Stimulated activated CD8-positive, alpha-beta memory T cell treated with anti-CD3 and anti-CD28 coated beads, Interleukin-7, amount 100 ng/mL, for 4 hours (primary cell): ENCODE data around the gene C2orf92.
A peak's percentile ranks its signal among the peaks of the same experiment; 100 is the strongest.

ENCODE experiments used
- DNase-seq, 2 donors: peaks; one replicate each; pipeline ENCODE4 v3.0.0-alpha.2; 2020; ENCODE audit warnings: low read depth in 2 of 2

The C2orf92 gene

DNA sequence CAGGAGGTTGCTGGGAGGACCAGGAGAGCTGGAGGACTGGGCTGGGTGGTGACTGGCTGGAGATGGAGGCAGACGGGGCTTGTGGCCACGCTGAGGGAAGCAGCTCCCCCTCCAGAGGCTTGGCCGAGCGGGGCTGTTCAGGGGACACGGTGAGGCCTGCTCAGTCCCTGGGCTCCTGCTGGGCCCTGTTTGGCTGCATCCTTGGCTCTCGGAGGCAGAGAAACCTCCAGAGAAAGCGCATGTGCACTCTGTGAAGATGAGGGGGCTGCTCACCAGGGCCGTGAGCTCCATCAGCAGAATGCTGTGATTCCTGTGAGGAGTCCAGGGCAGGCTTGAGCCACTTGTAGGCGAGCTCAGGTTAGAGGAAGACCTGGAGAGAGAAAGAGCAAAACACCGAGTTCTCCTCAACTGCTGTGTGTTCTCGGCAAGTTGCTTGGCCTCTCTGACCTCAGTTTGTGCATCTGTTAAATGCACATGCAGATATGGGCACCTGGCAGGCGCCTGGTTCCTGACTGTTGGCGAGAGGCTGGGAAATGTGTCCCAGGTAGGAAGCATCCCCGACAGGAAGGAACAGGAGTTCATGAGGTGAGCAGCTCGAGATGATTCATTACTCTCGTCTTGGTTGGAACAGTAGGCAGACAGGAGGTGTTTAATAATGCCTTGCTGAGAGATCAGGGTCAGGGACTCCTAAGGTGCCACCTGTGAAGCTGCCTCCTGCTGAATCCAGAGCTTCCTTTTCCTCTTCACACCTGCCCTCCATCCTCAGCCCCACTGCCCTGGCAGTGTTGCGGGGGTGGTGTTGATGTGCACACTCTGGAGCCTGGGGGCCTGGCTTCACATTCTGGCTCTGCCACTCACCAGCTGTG is 44.8 kb downstream of the C2orf92 start:
- DNase-seq: no peak

DNA sequence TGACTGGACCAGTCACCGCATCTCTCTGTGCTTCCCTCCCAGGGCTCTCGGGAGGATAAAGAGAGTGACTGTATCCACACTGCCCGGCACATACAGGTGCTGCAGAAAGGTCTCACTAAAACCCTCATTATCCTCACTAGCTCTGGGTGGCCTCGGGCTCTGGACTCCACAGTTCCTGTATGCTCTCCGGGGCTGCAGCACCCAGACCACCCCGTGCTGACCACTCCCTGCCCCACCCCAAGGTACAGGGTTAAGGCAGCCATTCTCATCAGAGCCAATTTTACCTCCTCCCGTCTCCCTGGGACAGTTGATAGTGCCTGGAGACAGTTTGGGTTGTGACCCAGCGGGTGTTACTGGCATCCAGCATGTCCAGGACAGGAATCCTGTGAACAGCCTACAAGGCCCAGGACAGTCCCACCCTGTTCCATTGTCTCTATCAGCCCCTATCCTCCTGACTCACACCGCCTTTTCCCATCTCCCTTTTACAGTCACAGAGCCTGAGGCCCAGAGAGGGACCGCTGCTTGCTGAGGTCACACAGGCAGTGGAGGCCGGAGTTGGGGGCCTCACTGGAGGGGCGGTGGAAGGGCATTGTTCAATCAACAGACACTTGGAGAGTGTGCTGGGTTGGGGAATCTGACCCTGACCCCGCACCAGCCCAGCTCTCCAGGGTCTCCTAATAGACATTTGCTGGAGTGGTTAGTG is 45.6 kb downstream of the C2orf92 start:
- no peak for DNase-seq

DNA sequence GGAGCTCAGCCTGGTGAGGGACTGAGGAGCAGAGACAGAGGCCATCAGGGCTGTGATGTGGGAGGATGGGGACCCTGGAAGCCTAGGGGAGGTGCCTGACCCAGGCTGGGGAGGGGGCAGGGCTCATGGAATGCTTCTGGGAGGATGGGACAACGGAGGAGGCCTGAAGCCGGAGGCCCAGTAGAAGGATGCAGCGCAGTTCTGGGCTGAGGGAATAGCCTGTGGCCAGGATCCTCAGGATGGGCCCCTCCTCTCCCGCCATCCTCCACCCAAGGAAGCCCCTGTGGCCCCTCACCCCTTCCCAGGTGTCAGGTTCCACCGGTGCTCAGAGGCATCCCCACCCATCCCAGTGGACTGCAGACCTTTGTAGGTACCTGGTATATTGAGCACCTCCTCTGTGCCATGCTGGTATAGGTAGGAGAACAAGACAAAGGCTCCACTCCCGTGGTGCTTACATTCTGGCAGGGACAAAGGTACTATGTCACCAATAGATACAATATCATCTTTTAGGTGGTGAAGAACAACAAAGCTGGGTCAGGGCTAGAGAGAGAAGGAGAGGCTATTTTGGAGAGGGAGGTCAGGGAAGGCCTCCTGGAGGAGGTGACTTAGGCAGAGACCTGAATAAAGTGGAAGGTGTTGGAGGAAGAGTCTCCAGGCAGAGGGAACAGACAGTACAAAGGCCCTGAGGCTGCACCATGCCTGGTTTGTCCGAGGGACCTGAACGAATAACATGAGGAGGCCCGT is 46.6 kb downstream of the C2orf92 start:
- DNase-seq: no peak

DNA sequence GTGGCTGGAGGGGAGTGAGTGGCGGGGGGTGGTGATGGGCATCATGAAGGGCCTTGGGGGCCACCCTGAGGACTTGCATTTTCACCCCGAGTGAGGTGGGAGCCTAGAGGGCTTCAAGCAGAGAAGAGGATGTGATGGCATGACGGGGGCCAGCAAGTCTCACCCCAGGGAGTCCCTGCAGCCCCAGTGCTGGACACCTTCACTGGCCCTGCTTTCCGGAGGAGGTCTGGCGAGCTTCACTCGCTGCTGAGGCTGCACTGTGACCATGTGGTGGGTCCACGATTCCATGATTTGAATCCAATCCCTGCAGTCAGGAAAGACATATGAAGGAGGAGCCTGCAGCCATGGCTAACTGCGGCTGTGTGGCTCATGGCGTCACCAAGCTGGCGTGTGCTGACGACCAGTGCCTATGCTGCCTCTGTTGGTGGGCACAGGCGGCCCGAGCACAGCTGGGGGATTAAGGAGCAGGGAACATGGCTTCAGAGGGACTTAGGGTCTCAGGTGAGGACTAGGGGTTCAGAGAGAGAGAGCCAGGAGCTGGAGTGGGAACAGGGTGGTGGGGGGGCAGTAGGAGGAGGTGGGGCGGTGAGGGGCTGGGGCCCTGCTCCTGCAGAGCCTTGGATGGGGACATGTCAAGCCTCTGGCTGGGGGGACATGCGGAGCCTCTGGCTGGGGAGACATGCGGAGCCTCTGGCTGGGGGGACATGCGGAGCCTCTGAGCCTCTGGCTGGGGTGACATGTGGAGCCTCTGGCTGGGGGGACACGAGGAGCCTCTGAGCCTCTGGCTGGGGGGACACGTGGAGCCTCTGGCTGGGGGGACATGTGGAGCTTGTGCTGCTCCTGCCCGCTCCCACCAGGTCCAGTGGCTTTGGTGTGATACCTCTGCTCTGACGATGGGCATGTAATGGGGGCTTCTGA is 47.4 kb downstream of the C2orf92 start:
- no peak for DNase-seq

DNA sequence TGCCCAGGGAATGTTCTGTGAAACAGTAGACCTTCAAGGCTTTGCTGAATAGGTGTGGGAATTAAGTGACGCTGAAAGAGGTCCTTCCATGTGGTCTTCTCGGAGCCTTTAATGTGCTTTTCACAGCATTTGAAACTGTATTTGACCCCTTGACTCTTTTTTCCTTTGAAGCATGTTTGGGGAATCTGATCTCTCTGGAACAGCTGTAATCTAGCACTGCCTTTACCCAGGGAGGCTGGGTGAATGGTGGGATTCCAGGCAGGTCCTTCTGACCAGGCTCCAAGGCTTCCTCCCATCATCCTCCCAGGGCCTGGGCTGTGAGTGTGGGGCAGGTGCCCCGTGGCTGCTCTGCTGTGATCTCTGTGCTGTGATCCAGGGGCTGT is 48.1 kb downstream of the C2orf92 start:
- no peak for DNase-seq

DNA sequence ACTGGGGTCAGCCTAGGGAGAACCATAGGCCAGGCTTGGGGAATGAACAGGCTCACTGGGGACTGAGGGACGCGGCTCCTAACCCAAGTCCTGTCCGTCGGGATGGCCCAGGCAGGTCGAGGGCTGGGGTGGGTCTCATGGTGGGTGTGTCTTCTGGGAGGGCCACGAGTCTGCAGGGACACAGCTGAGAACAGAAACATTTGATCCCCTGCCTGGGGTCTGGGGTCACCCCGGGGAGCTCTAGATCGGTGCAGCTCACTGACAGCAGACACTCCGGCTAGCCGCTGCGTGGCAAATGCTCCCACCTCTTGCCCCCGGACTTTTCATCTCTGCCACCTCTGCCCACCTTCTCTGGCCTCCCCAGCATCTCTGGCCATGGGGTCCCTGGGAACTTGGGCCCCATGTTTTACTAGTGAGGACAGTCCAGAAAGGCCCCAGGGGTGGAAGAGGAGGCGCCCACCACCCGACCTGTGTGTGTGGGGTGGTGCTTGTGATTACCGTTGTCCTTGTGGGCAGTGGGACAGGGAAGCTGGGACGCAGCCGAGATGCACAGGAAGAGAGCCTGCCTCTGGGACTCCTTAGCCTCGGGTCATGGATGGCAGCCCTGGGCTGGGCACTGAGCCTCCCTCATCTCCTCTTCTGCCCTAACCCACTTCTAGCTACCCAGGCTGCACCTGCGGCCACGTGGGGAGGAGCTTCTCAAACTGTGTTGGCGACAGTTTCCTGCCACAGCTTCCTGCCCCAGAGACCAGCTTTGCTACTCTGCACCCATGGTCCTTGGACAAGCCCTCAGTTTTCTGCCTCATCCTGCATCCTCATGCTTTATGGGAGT is 48.8 kb downstream of the C2orf92 start:
- DNase-seq: peak; percentile 69 to 70

DNA sequence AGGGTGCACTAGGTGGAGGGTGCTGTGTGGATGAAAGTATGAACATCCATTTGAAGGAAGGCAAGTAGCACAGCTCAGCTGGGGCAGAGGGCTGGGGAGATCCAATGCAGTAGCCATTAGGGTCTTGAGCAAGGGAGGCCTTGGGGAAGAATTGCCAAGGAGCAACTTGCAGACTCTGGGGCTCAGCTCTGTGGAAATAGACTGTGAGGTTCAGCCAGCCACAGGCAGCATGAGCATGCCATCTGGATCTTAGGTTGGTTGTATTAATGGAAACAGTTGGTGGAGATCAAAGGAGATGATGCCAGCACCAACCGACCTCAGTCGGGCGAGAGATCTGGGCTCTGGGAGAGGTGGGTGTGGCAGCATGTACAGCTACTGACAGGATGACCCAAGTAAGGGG is 49.4 kb downstream of the C2orf92 start:
- no peak for DNase-seq

DNA sequence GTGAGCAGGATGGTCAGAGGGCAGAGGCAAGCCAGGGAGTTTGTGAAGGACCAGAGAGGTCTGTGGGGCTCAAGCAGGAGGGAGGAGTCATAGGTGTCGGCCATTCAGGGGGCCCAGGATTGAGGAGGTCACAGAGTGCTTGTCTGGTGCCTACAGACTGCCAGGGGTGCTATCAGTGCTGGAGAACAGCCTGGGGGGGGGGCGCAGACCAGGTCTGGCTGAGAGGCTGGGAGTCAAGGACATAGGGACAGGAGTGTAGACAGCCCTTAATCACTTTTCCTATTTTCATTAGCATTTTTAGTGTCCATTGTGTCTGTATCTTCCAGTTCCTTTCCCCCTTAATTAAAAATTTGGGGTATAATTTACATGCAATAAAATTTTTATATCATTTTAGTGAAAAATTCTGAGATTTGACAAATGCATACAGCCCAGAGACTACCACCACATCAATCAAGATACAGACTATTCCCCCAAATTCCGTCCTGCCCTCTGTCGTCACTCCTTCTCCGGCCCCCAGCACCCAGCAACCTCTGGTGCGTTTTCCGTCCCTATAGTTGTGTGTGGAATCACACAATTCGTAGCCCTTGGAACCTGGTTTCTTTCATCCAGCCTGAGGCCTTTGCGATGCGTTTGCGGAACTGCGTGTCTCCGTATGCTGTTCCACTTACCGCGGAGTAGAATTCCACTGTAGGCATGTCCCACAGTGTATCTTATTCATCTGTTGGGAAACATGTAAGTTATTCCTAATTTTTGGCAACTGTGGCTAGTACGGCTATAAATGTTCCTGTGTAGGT is 50.0 kb downstream of the C2orf92 start:
- DNase-seq: no peak

DNA sequence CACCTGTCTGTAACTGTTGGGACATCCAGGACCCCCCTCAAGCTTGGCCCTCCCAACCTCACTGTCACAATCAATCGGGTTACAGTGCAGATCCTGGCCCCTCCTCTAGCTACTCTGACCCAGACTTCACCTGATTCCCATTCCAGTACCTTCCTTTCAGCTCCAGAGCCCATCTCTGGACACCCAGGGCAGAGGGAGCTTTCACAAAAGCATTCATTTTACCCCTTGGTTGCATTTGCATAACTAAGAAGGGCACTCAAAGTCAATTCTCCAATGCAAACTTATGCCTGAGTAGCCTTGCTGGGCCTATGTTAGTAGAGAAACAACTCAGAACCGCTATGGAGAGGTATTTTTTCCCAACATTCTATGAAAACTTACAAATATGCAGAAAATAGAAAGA is 51.2 kb downstream of the C2orf92 start:
- no peak for DNase-seq

DNA sequence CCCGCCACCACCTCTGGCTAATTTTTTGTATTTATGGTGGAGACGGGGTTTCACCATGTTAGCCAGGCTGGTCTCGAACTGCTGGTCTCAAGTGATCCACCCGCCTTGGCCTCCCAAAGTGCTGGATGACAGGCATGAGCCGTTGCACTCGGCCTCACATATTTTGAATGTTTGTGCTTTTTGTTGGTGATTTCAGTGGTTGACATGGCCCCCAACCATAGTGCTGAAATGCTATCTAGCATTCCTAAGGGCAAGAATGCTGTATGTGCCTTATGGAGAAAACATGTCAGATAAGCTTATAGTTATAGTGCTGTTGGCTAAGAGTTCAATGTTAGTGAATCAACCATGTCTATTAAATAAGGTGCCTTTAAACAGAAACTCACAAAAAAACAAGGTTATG is 52.7 kb downstream of the C2orf92 start:
- DNase-seq: no peak

DNA sequence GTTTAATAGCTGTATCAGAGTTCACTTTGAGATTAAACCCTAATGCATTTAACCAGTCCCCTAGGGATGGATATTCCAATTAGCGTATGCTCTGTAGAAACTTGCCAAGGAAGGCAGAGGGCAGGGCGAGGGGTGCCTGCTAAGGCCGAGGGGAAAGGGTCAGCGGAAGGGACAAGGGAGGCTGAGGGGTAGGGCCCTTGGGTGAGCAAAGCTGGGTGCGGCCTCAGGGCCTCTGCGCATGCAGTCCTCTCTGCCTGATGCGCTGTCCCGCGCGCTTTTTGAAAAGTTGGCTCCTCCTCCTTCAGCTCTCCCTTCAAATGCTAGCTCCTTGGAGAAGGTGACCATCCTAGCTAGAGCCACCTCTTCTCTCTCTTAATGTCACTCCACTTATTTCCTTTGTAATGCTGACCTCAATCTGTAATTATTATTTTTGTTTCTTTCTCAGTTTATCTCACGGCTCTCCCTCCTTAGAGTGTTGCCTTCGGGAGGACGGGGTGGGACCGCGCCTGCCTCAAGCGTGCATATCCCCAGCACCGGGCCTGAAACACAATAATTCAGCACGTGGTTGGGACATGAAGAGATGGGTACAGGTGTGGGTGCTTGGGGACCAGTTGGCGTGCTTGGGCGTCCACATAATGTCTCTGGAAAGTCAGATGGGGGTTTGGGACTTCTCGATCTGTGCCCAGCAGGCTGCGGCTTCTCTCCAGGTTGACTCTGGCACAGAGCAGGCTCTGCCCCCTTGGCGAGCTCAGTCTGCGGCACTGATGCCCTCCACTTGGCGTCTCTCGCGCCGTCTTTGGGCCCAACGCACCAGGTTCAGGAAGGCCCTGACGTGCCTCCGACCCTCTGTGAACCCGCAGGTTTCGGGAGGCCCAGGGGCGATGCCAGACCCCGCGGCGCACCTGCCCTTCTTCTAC is 53.9 kb downstream of the C2orf92 start:
- DNase-seq: no peak

DNA sequence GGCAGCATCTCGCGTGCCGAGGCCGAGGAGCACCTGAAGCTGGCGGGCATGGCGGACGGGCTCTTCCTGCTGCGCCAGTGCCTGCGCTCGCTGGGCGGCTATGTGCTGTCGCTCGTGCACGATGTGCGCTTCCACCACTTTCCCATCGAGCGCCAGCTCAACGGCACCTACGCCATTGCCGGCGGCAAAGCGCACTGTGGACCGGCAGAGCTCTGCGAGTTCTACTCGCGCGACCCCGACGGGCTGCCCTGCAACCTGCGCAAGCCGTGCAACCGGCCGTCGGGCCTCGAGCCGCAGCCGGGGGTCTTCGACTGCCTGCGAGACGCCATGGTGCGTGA is 54.5 kb downstream of the C2orf92 start:
- no peak for DNase-seq

DNA sequence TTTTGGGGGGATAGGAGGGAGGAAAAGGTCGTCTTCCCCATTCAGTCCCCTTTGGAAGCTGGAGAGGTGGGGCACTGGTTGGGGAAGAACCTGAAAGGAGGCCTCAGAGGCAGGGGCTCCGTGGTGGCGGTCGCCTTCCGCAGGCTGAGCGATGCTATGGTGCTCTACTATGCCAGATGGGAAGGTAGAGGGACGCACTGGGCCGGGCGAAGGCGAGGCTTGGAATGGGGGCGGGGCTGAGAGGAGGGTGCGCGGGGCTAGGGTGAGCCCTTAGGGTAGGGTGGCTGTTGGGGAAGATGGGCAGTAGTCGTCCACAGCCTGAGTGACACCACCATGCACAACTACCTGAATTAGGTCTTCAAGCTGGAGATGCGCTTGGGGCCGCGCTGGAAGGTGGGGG is 55.0 kb downstream of the C2orf92 start:
- no peak for DNase-seq

DNA sequence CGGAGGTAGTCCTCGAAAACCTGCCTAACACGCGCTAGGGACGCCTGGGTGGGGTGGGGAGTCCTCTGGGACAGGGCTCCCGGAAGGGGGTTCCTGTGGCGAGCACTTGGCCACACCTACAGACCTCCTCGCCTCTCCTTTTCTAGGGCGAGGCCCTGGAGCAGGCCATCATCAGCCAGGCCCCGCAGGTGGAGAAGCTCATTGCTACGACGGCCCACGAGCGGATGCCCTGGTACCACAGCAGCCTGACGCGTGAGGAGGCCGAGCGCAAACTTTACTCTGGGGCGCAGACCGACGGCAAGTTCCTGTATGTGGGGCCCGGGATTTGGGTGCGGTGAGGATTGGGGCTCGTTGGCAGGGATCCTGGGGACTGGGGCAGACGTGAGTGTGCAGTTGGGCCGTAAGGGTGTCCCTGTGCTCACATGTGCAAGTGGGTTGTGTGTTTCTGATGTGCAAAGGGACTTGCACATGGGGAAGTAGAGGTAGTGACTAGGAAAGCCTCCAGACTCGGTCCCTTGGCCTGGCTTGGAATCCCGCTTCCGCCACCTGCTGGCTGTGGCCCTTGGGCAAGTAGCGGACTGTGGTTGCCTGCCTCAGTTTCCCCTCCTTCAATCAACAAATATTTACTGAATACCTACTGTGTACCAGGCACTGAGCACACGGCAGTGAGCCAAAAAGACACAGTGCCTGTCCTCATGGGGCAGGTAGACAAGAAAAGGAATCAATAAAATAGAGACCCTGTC is 55.6 kb downstream of the C2orf92 start:
- no peak for DNase-seq

DNA sequence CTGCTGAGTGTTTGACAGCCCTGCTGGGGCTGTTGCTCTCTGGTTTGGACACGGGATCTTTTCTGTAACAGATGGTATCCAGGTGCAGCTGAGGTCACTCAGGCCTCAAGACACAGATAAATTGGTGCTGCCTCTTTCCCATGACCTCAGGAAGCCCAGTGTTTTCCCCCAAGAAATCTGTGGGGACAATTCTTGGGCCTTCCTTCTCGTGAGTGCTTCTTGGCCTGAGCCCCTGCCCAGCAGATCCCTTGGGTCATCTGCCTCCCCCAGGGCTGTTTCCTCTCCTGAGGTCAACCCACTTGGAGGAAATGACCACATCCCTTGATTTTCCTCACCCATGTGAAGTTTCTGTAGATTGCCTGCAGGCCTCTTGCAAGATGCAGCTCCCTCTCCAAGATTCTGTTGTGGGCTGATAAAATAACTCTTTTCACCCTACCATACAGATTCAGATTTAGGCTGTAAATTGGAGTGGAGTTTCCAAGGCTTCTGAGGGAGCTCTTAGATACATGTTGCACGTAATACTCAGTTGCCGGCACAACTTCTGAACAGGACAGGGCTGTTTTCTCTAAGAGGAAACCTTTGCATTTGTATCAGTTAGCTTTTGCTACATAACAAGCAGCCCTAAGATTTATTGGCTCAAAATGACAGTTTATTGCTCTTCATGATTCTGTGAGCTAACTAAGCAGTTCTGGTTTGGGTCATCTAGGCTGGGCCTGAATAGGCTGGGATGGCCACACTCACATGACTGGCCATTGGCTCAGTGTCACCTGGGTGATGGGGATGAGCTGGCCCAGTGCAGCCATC is 57.0 kb downstream of the C2orf92 start:
- no peak for DNase-seq

DNA sequence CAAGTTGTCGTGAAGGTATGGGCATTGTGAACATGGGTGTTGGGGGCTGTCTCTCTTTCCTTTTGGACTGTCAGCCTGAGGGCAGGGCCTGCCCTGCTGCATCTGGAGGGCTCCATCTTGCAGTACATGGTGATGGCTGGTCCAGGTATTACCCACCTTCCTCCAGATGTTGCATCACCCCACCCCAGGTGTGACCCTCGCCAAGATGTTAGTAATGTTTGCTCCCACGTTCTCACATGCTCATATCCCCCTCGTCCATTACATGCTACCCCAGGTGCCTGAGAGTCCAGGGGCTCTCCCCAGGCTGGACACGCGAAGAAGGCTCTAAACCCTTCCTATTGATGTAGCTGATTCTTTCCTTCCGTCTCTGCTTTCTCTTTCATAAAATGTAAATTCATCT is 57.8 kb downstream of the C2orf92 start:
- DNase-seq: no peak

DNA sequence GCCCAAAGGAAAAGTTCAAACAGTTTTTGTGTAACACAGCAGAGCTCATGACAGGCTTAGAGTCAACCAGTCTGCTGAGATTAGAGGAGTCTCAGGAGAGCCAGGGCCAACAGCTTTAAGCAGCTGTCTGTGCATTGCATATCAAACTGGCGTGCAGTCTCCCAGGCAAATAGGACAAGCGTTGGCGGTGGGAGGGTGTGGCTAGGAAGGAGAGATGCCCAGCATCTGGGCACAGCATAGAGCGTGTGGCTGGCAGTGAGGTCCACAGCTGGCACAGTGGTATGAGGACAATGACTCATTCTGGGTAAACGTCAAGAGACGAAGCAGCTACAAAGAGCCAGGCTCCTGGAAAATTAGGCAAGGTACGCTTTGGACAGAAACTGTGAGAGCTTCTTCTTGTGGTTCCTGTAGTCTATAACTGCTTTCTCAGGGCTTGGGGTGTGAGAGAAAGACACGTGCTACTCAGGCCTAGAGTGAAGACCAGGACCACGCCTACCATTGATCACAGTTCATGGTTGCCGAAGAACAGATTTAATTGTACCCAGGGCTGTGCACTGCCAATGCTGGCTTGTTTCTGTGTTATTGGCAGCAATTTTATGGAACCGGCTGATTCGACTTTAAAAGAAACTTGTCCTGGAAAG is 58.7 kb downstream of the C2orf92 start:
- DNase-seq: no peak
